ENCODE data around the gene PPIP5K2. TPM values are rescaled to one million over a fixed set of nuclear protein-coding genes. Genes with fewer than 3 reads are reported as not detected.

The PPIP5K2 gene
- total and polyA plus RNA-seq, 12 donors = 16.1 to 86.5 (median 45.9) TPM

GRCh38 chr5:103128202-103128601, 8.1 kb downstream of the PPIP5K2 start:
- no peaks in the 10 kb centered on the region for H3K9me3 ChIP-seq (replicated peaks in 1 of 3)
- H3K27ac ChIP-seq = no peak overlapping the region
- no peak for DNase-seq
- no peaks in the 10 kb centered on the region for H3K27me3 ChIP-seq
- peaks cover 6% of the 10 kb centered on the region in 2 donors for H3K4me1 ChIP-seq (replicated peaks in 1 of 2)
- H3K4me3 ChIP-seq = no peak overlapping the region
- intact Hi-C loops (cut with DNase I) = no loop called here
- TF ChIP-seq POLR2A (IDR thresholded peaks at IDR 0.05) = no peak
- no peaks in the 10 kb centered on the region for H3K36me3 ChIP-seq (replicated peaks in 1 of 2)

GRCh38 chr5:103132684-103133083, 12.6 kb downstream of the PPIP5K2 start:
- no peak for DNase-seq
- Histone ChIP-seq H3K4me1 (replicated peaks in 1 of 2) (peaks cover 6% of the 10 kb centered on the region in 2 donors), H3K27me3 (no peaks in the 10 kb centered on the region), H3K36me3 (replicated peaks in 1 of 2) (peaks cover 0 to 4% of the 10 kb centered on the region in 2 donors), H3K9me3 (replicated peaks in 1 of 3) (no peaks in the 10 kb centered on the region), H3K4me3 (peak overlapping the region in 1 of 4 donors; percentile 30), H3K27ac (peak overlapping the region in 3 of 5 donors; percentile 3 to 42 (median 15))
- WGBS, 4 donors = 41 to 91% (median 73%) methylated on average over 1 of the region's 1 CpG
- TF ChIP-seq CTCF (IDR thresholded peaks at IDR 0.05) (no peak), POLR2A (IDR thresholded peaks at IDR 0.05) (no peak)
- intact Hi-C loops (cut with DNase I) = no loop called here

- intact Hi-C loops (cut with DNase I) = no loop called here
- peak overlapping the region in 2 of 5 donors; percentile 3 to 42 for H3K27ac ChIP-seq
- DNase-seq = no peak
- peaks cover 0 to 6% of the 10 kb centered on the region in 2 donors for H3K36me3 ChIP-seq (replicated peaks in 1 of 2)
- H3K4me3 ChIP-seq = peak overlapping the region in 1 of 4 donors; percentile 30
- WGBS, 4 donors = 33 to 54% (median 40%) methylated on average over 2 of the region's 2 CpGs
- no peaks in the 10 kb centered on the region for H3K9me3 ChIP-seq (replicated peaks in 1 of 3)
- H3K4me1 ChIP-seq (replicated peaks in 1 of 2) = peaks cover 6% of the 10 kb centered on the region in 2 donors
- H3K27me3 ChIP-seq = no peaks in the 10 kb centered on the region
- TF ChIP-seq POLR2A (IDR thresholded peaks at IDR 0.05) = no peak
- TF ChIP-seq CTCF (IDR thresholded peaks at IDR 0.05) = no peak
Measured at GRCh38 chr5:103133231-103133630, 13.1 kb downstream of the PPIP5K2 start.

GRCh38 chr5:103135461-103135860, 15.4 kb downstream of the PPIP5K2 start:
- H3K4me3 ChIP-seq = no peak overlapping the region
- no peaks in the 10 kb centered on the region for H3K9me3 ChIP-seq (replicated peaks in 1 of 3)
- peaks cover 6% of the 10 kb centered on the region in 2 donors for H3K4me1 ChIP-seq (replicated peaks in 1 of 2)
- no peak for TF ChIP-seq CTCF (IDR thresholded peaks at IDR 0.05)
- TF ChIP-seq POLR2A (IDR thresholded peaks at IDR 0.05) = no peak
- intact Hi-C loops (cut with DNase I) = no loop called here
- WGBS, 4 donors = 92 to 98% (median 96%) methylated on average over 1 of the region's 1 CpG
- DNase-seq = no peak
- no peak overlapping the region for H3K27ac ChIP-seq
- no peaks in the 10 kb centered on the region for H3K27me3 ChIP-seq
- peaks cover 0 to 9% of the 10 kb centered on the region in 2 donors for H3K36me3 ChIP-seq (replicated peaks in 1 of 2)

GRCh38 chr5:103138202-103138690, 18.1 kb downstream of the PPIP5K2 start:
- peaks cover 0 to 9% of the 10 kb centered on the region in 2 donors for H3K36me3 ChIP-seq (replicated peaks in 1 of 2)
- H3K27ac ChIP-seq = no peak overlapping the region
- no peak for DNase-seq
- WGBS, 4 donors = 88 to 91% (median 90%) methylated on average over 3 of the region's 3 CpGs
- no peaks in the 10 kb centered on the region for H3K9me3 ChIP-seq (replicated peaks in 1 of 3)
- intact Hi-C loops (cut with DNase I) = no loop called here
- H3K27me3 ChIP-seq = no peaks in the 10 kb centered on the region
- no peak overlapping the region for H3K4me3 ChIP-seq
- no peak for TF ChIP-seq POLR2A (IDR thresholded peaks at IDR 0.05)
- no peak for TF ChIP-seq CTCF (IDR thresholded peaks at IDR 0.05)
- H3K4me1 ChIP-seq (replicated peaks in 1 of 2) = no peaks in the 10 kb centered on the region
